HEK293 (cell line): ENCODE results near the gene BMAL1.

Experiments used
- CTCF ChIA-PET: fragments of 350-600 bp; formaldehyde crosslinking; extraction: SDS; loops from one replicate; lab custom pipeline; 2021; ENCODE audit warnings: antibody characterized with exemption; lab: Yijun Ruan, JAX
- POLR2A ChIA-PET: fragments of 300-600 bp; formaldehyde crosslinking; extraction: SDS; loops from one replicate; lab custom pipeline; 2020; ENCODE audit warnings: antibody characterized with exemption, inconsistent platforms; lab: Yijun Ruan, JAX
- H3K27ac ChIP-seq: fragments of 200-500 bp; sonication (Bioruptor generic); 2 replicates; pipeline ENCODE4 v1.5.1; 2014; ENCODE audit warnings: low read depth, low read length, control low read depth, inconsistent platforms; ENCODE audit errors: extremely low read depth
- H3K36me3 ChIP-seq, 2 experiments: fragments of 200-500 bp in 1 of 2; sonication (Bioruptor generic) in 1 of 2; 1 replicate in 1 of 2; 2 replicates in 1 of 2; pipeline ENCODE4 v1.5.1; 2014 to 2017; ENCODE audit warnings: inconsistent platforms in 2 of 2, low read length in 2 of 2; ENCODE audit not compliant: control insufficient read depth in 2 of 2, insufficient read depth in 1 of 2
- H3K4me1 ChIP-seq: fragments of 200-500 bp; sonication (Bioruptor generic); 2 replicates; pipeline ENCODE4 v1.5.1; 2014; ENCODE audit warnings: mild to moderate bottlenecking, low read length, inconsistent platforms; ENCODE audit not compliant: control insufficient read depth, insufficient read depth
- H3K4me3 ChIP-seq: 2 replicates; pipeline ENCODE4 v1.5.1; 2011; ENCODE audit warnings: low read depth, mild to moderate bottlenecking, control low read depth, low read length, moderate library complexity
- H3K9me3 ChIP-seq: fragments of 200-500 bp; sonication (Bioruptor generic); 2 replicates; pipeline ENCODE4 v1.5.1; 2014; ENCODE audit warnings: low read depth, low read length, inconsistent platforms; ENCODE audit not compliant: control insufficient read depth, insufficient read depth
- HOXA7 ChIP-seq: sonication (generic); formaldehyde crosslinking; IDR thresholded peaks from 2 replicates; pipeline ENCODE4 v1.8.1; 2022; ENCODE audit warnings: missing genetic modification reagents, borderline replicate concordance
- HOXC10 ChIP-seq: sonication (generic); formaldehyde crosslinking; IDR thresholded peaks from 2 replicates; pipeline ENCODE4 v1.8.1; 2023; ENCODE audit warnings: mild to moderate bottlenecking, missing genetic modification reagents
- IKZF3 ChIP-seq: fragments of 450-650 bp; IDR thresholded peaks from 2 replicates; pipeline ENCODE4 v1.5.0; 2018; ENCODE audit warnings: missing biosample characterization, mild to moderate bottlenecking, missing genetic modification characterization, moderate library complexity
- KLF16 ChIP-seq: fragments of 450-650 bp; formaldehyde crosslinking; IDR thresholded peaks from 2 replicates; pipeline ENCODE4 v1.5.1; 2017; ENCODE audit warnings: missing biosample characterization, missing genetic modification characterization
- PBX3 ChIP-seq: sonication (generic); formaldehyde crosslinking; IDR thresholded peaks from 2 replicates; pipeline ENCODE4 v1.8.1; 2022; ENCODE audit warnings: mild to moderate bottlenecking, moderate library complexity, missing genetic modification reagents
- SCRT1 ChIP-seq: fragments of 450-650 bp; formaldehyde crosslinking; IDR thresholded peaks from 2 replicates; pipeline ENCODE4 v1.5.1; 2016; ENCODE audit warnings: missing biosample characterization, missing genetic modification characterization, borderline replicate concordance
- SCRT2 ChIP-seq: fragments of 450-650 bp; formaldehyde crosslinking; IDR thresholded peaks from 2 replicates; pipeline ENCODE4 v1.5.1; 2016; ENCODE audit warnings: missing biosample characterization, missing genetic modification characterization
- TCF7L2 ChIP-seq: IDR thresholded peaks from 2 replicates; pipeline ENCODE4 v1.6.1; 2011; ENCODE audit warnings: low read depth, mild to moderate bottlenecking, inconsistent platforms, low read length, moderate library complexity, borderline replicate concordance
- ZBTB1 ChIP-seq: fragments of 450-650 bp; formaldehyde crosslinking; IDR thresholded peaks from 2 replicates; pipeline ENCODE4 v1.5.1; 2016; ENCODE audit warnings: missing biosample characterization, missing genetic modification characterization
- ZBTB17 ChIP-seq: fragments of 450-650 bp; formaldehyde crosslinking; IDR thresholded peaks from 2 replicates; pipeline ENCODE4 v1.5.1; 2016; ENCODE audit warnings: missing biosample characterization, missing genetic modification characterization
- ZIC2 ChIP-seq: fragments of 450-650 bp; formaldehyde crosslinking; IDR thresholded peaks from 2 replicates; pipeline ENCODE4 v1.5.1; 2016; ENCODE audit warnings: missing biosample characterization, missing genetic modification characterization
- ZNF112 ChIP-seq: fragments of 450-650 bp; formaldehyde crosslinking; IDR thresholded peaks from 2 replicates; pipeline ENCODE4 v1.5.0; 2017; ENCODE audit warnings: missing biosample characterization, missing genetic modification characterization
- ZNF214 ChIP-seq: fragments of 450-650 bp; formaldehyde crosslinking; IDR thresholded peaks from 2 replicates; pipeline ENCODE4 v1.5.1; 2017; ENCODE audit warnings: missing biosample characterization, mild to moderate bottlenecking, missing genetic modification characterization, borderline replicate concordance
- ZNF24 ChIP-seq: fragments of 450-650 bp; formaldehyde crosslinking; IDR thresholded peaks from 2 replicates; pipeline ENCODE4 v1.5.1; 2016; ENCODE audit warnings: missing biosample characterization, missing genetic modification characterization
- ZNF274 ChIP-seq, 2 experiments: fragments of 200-500 bp in 1 of 2; fragments of 450-650 bp in 1 of 2; sonication (Bioruptor generic) in 1 of 2; formaldehyde crosslinking in 1 of 2; IDR thresholded peaks; 2 replicates each; pipeline versions ENCODE4 v1.5.1 to v1.6.1; 2014 to 2016; ENCODE audit warnings: borderline replicate concordance in 1 of 2, inconsistent platforms in 1 of 2, low read length in 1 of 2, missing biosample characterization in 1 of 2, missing genetic modification characterization in 1 of 2
- ZNF311 ChIP-seq: fragments of 450-650 bp; formaldehyde crosslinking; IDR thresholded peaks from 2 replicates; pipeline ENCODE4 v1.5.1; 2017; ENCODE audit warnings: missing biosample characterization, missing genetic modification characterization, borderline replicate concordance
- ZNF423 ChIP-seq: fragments of 450-650 bp; formaldehyde crosslinking; IDR thresholded peaks from 2 replicates; pipeline ENCODE4 v1.5.1; 2016; ENCODE audit warnings: missing biosample characterization, missing genetic modification characterization
- ZNF501 ChIP-seq: fragments of 450-650 bp; formaldehyde crosslinking; IDR thresholded peaks from 2 replicates; pipeline ENCODE4 v1.5.1; 2016; ENCODE audit warnings: missing biosample characterization, missing genetic modification characterization
- ZNF555 ChIP-seq: fragments of 450-650 bp; formaldehyde crosslinking; conservative IDR thresholded peaks from 2 replicates; pipeline ENCODE4 v1.5.1; 2017; ENCODE audit warnings: missing biosample characterization, mild to moderate bottlenecking, missing genetic modification characterization, inconsistent platforms
- ZNF580 ChIP-seq: fragments of 450-650 bp; formaldehyde crosslinking; IDR thresholded peaks from 2 replicates; pipeline ENCODE4 v1.5.1; 2016; ENCODE audit warnings: missing biosample characterization, missing genetic modification characterization
- ZNF654 ChIP-seq: fragments of 450-650 bp; formaldehyde crosslinking; IDR thresholded peaks from 2 replicates; pipeline ENCODE4 v1.5.1; 2016; ENCODE audit warnings: low read depth, missing biosample characterization, missing genetic modification characterization
- ZNF701 ChIP-seq: fragments of 450-650 bp; formaldehyde crosslinking; IDR thresholded peaks from 2 replicates; pipeline ENCODE4 v1.5.1; 2016; ENCODE audit warnings: missing biosample characterization, missing genetic modification characterization
- ZNF707 ChIP-seq: fragments of 450-650 bp; formaldehyde crosslinking; IDR thresholded peaks from 2 replicates; pipeline ENCODE4 v1.5.1; 2016; ENCODE audit warnings: missing biosample characterization, missing genetic modification characterization
- TF ChIP-seq, protein P1 (sequence below): fragments of 450-650 bp; formaldehyde crosslinking; IDR thresholded peaks from 2 replicates; pipeline ENCODE4 v1.5.1; 2016; ENCODE audit warnings: missing biosample characterization, missing genetic modification characterization
- TF ChIP-seq, protein P2 (sequence below): fragments of 450-650 bp; formaldehyde crosslinking; IDR thresholded peaks from 2 replicates; pipeline ENCODE4 v1.5.1; 2016; ENCODE audit warnings: missing biosample characterization, missing genetic modification characterization

Gene BMAL1

GRCh38 chr11:13343067-13343466 is 65.5 kb downstream of the BMAL1 start (continued):
- TF ChIP-seq, protein P1, sequence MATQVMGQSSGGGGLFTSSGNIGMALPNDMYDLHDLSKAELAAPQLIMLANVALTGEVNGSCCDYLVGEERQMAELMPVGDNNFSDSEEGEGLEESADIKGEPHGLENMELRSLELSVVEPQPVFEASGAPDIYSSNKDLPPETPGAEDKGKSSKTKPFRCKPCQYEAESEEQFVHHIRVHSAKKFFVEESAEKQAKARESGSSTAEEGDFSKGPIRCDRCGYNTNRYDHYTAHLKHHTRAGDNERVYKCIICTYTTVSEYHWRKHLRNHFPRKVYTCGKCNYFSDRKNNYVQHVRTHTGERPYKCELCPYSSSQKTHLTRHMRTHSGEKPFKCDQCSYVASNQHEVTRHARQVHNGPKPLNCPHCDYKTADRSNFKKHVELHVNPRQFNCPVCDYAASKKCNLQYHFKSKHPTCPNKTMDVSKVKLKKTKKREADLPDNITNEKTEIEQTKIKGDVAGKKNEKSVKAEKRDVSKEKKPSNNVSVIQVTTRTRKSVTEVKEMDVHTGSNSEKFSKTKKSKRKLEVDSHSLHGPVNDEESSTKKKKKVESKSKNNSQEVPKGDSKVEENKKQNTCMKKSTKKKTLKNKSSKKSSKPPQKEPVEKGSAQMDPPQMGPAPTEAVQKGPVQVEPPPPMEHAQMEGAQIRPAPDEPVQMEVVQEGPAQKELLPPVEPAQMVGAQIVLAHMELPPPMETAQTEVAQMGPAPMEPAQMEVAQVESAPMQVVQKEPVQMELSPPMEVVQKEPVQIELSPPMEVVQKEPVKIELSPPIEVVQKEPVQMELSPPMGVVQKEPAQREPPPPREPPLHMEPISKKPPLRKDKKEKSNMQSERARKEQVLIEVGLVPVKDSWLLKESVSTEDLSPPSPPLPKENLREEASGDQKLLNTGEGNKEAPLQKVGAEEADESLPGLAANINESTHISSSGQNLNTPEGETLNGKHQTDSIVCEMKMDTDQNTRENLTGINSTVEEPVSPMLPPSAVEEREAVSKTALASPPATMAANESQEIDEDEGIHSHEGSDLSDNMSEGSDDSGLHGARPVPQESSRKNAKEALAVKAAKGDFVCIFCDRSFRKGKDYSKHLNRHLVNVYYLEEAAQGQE (tag by site-specific recombination) = no peak
- TF ChIP-seq HOXC10 (CRISPR knock-in tag) (no peak), ZNF24 (tag by site-specific recombination) (no peak), ZNF701 (tag by site-specific recombination) (no peak)
- TF ChIP-seq, all 188 proteins: peak for 0

GRCh38 chr11:13343931-13344717 is 66.5 kb downstream of the BMAL1 start:
- H3K27ac ChIP-seq = no peak overlapping the region
- ChIA-PET CTCF (interaction anchor here (0.5 to 6.2 kb wide), 34 partner anchors 8 to 1960 kb away, joined by 3 to 119 read pairs (median 4); no protein-coding TSS in a partner anchor), POLR2A (no interaction called here)
- H3K4me1 ChIP-seq = no peaks in the 10 kb centered on the region
- H3K4me3 ChIP-seq = no peak overlapping the region
- H3K9me3 ChIP-seq = no peaks in the 10 kb centered on the region
- TF ChIP-seq ZBTB17 (tag by site-specific recombination) (no peak), ZNF555 (no peak), IKZF3 (no peak), ZNF423 (tag by site-specific recombination) (no peak), ZNF501 (tag by site-specific recombination) (no peak), ZNF214 (tag by site-specific recombination) (no peak), ZNF580 (no peak), ZNF112 (tag by site-specific recombination) (no peak), ZBTB1 (tag by site-specific recombination) (no peak), SCRT1 (0 out of 2 replicates have a peak, but pooled peaks have one; percentile 29), ZNF654 (tag by site-specific recombination) (peak; percentile 67), TCF7L2 (no peak), PBX3 (no peak), ZNF311 (tag by site-specific recombination) (no peak), SCRT2 (tag by site-specific recombination) (peak; percentile 85), ZIC2 (tag by site-specific recombination) (no peak), ZNF707 (tag by site-specific recombination) (no peak), HOXA7 (CRISPR knock-in tag) (no peak), KLF16 (tag by site-specific recombination) (no peak), ZNF274 (IDR thresholded peaks at IDR 0.05; ENCODE audit: low read length) (no peak), ZNF274 (tag by site-specific recombination; IDR thresholded peaks at IDR 0.05; ENCODE audit: borderline replicate concordance) (no peak)
- TF ChIP-seq, protein P2, sequence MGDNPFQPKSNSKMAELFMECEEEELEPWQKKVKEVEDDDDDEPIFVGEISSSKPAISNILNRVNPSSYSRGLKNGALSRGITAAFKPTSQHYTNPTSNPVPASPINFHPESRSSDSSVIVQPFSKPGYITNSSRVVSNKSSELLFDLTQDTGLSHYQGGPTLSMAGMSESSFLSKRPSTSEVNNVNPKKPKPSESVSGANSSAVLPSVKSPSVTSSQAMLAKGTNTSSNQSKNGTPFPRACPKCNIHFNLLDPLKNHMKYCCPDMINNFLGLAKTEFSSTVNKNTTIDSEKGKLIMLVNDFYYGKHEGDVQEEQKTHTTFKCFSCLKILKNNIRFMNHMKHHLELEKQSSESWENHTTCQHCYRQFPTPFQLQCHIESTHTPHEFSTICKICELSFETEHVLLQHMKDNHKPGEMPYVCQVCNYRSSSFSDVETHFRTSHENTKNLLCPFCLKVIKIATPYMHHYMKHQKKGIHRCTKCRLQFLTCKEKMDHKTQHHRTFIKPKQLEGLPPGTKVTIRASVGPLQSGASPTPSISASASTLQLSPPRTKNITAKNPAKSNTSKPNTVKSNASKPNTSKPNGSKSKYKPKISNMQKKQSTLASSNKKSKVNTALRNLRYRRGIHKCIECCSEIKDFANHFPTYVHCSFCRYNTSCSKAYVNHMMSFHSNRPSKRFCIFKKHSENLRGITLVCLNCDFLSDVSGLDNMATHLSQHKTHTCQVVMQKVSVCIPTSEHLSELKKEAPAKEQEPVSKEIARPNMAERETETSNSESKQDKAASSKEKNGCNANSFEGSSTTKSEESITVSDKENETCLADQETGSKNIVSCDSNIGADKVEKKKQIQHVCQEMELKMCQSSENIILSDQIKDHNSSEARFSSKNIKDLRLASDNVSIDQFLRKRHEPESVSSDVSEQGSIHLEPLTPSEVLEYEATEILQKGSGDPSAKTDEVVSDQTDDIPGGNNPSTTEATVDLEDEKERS (tag by site-specific recombination) = no peak
- no peaks in the 10 kb centered on the region for H3K36me3 ChIP-seq
